Right cardiac atrium (tissue), 5 donors: ENCODE results near the gene THOP1. TPM values are rescaled to one million over a fixed set of nuclear protein-coding genes. Genes with fewer than 3 reads are reported as not detected.

Source experiments
- ATAC-seq, 2 donors: fragments of 200-7000 bp; cut with Tn5 transposase; one replicate each; pipeline versions ENCODE4 v1.8.0 to v1.9.1; 2020; ENCODE audit warnings: moderate library complexity in 2 of 2, mild to moderate bottlenecking in 1 of 2
- DNase-seq, 3 donors: peaks; one replicate each; pipeline ENCODE4 v3.0.0-alpha.2; 2020
- H3K27ac ChIP-seq: one replicate; pipeline ENCODE4 v1.5.1; 2013; ENCODE audit warnings: mild to moderate bottlenecking, low read length, control low read depth, moderate library complexity
- H3K27me3 ChIP-seq: one replicate; pipeline ENCODE4 v1.6.1; 2013; ENCODE audit not compliant: control insufficient read depth, insufficient read depth
- H3K4me1 ChIP-seq: one replicate; pipeline ENCODE4 v1.6.1; 2013; ENCODE audit warnings: low read length; ENCODE audit not compliant: control insufficient read depth, insufficient read depth
- H3K4me3 ChIP-seq: one replicate; pipeline ENCODE4 v1.5.1; 2013; ENCODE audit warnings: low read length, control low read depth
- H3K9me3 ChIP-seq: one replicate; pipeline ENCODE4 v1.6.1; 2013; ENCODE audit warnings: low read length; ENCODE audit not compliant: control insufficient read depth
- WGBS: extraction: QIAGEN DNeasy Blood & Tissue Kit; methylation state at CpG from one replicate; pipeline ENCODE4 v1.1.7; 2013; 5-methylcytosine and 5-hydroxymethylcytosine counted together
- intact Hi-C, 4 donors: fragments of 100-400 bp; cut with DNase I; formaldehyde crosslinking; loops; one replicate each; pipeline versions ENCODE4 v1.11.0 to v1.14.0; 2022 to 2023
- polyA plus RNA-seq: library from polyadenylated mRNA; stranded (reverse); fragments of 200-250 nt; gene quantifications from one replicate; pipeline ENCODE4 v1.2.3, GENCODE V29; 2013
- total RNA-seq, 4 donors: library from RNA; stranded (reverse); fragmentation: NEBNext Ultra II Directional; extraction: Animal tissue kit (Norgen Biotek cat#: 25700); gene quantifications; one replicate each; pipeline ENCODE4 v1.2.1, GENCODE V29; 2021
- donor health status: healthy with polysubstance abuse.
- donor health status: DM: no; HTN: yes; CAD: no.
- donor health status: DM: no; HTN: no; CAD: no.
- donor health status: DM: no; HTN: yes; CAD: no; lungs with severe emphysema.
- donor health status: DM: yes; HTN: yes; CAD: no.

THOP1 gene
- total and polyA plus RNA-seq, 5 donors: 41.4 to 69.4 (median 57.3) TPM

DNA sequence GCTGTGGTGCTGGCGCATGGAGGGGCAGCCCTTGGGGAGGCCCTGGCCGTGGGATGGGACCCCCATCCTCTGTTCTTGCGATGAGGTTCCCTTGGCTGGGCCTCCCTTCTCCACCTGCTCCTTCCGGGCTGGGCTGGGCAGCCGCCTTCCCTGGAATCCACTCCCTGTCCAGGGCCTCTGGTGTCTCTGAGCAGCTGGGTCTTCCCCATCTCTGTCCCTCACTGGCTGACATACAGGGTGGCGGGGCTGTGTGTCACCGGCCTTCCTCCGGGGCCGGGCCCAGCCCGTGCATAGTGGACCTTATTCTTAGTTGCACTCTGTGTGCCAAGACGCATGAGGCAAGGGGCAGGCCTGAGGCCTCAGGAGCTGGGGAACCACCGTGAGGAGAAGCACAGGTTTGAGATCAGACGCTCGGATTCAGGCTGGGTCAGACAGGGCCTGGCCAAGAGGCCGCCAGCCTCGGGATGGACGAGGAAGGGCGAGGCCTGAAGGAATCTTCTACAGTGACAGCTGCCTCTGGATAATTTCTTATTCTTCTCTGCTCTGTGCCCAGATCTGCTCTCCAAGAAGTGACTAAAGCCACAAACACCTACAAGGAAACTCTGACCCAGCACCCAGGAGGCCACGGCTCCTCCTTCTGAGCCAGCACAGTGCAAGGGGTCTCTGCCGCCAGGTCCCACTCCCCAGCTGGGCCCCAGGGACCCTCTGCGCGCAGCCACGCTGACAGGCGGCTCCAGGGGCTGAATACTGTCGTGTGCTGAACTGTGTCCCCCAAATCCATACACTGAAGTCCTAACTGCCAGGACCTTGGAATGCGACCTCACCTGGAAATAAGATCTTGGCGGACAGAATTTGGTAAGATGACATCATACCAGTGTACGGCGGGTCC is 13.3 kb upstream of the THOP1 start:
- intact Hi-C loops: no loop called here
- no peaks in the 10 kb centered on the region for H3K9me3 ChIP-seq
- DNase-seq (peak in 1 of 3 donors; percentile 55), ATAC-seq (no peak)
- H3K27ac ChIP-seq: peak overlapping the region; percentile 26
- no peak overlapping the region for H3K4me3 ChIP-seq
- H3K4me1 ChIP-seq: peaks cover 17% of the 10 kb centered on the region
- no peaks in the 10 kb centered on the region for H3K27me3 ChIP-seq
- 69% methylated on average over 29 of the region's 29 CpGs for WGBS

DNA sequence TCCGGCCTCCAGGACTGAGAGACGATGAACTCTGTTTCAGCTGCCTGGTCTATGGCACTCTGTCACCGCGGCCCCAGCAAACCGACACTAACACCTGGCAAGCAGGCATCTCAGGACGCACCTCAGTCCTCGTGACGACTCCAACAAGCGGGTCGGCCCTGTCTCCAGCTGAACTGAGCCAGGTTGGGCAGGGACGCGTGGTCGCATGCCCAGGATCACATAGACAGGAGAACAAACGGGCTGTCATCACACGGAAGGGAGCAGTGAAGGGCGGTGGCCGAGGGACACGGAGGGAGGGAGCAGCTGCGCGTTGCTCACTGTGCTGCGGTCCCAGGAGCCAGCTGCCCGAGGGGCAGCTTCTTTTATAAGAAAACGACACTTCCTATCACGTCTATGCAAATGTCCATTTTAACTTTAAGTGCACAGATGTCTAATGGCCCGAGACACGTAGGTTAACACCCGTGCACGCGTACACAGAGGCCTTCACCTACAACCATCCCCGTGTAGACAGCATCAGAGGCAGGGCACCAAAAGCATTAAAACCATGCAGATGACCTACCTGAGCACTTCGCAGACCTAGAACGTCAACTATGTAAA is 11.1 kb upstream of the THOP1 start:
- Histone ChIP-seq H3K4me3 (no peak overlapping the region), H3K27me3 (no peaks in the 10 kb centered on the region), H3K27ac (peak overlapping the region; percentile 26), H3K4me1 (peaks cover 16% of the 10 kb centered on the region), H3K9me3 (no peaks in the 10 kb centered on the region)
- ATAC-seq (peak in 1 of 2 donors; percentile 22), DNase-seq (peak in 1 of 3 donors; percentile 61)
- WGBS: 75% methylated on average over 32 of the region's 32 CpGs
- intact Hi-C loops: no loop called here

DNA sequence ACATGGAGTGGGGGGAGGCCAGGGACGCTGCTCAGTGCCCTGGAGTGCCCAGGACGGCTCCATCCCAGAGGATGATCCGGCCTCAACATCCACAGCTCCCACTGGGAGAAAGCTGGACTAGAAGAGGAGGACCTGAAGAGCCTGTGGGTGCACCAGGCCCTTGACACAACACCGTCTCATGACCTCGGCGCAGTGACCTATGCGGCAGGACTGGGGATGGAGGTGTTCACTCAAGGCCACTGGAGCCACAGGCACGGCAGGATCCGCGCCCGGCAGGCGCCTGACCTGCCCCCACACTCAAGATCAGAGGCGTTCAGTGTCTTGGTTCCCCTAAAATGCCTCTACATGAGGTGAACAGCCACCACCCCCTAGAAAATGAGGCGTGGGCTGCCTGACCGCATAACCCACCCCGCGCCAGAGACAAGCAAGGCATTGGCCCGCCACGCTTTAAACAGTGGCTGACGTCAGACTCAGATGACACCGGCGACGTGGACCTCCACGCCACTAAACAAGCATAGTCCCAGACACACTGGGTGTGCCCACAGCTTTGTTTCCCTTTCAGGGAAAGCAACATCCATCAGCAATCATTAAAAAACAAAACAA is 10.2 kb upstream of the THOP1 start:
- Histone ChIP-seq H3K4me1 (peaks cover 15% of the 10 kb centered on the region), H3K4me3 (peak overlapping the region; percentile 0), H3K27me3 (no peaks in the 10 kb centered on the region), H3K9me3 (no peaks in the 10 kb centered on the region), H3K27ac (peak overlapping the region; percentile 85)
- intact Hi-C loops: no loop called here
- DNase-seq (peak in 2 of 3 donors; percentile 44 to 63), ATAC-seq (no peak)
- WGBS: 65% methylated on average over 24 of the region's 24 CpGs

DNA sequence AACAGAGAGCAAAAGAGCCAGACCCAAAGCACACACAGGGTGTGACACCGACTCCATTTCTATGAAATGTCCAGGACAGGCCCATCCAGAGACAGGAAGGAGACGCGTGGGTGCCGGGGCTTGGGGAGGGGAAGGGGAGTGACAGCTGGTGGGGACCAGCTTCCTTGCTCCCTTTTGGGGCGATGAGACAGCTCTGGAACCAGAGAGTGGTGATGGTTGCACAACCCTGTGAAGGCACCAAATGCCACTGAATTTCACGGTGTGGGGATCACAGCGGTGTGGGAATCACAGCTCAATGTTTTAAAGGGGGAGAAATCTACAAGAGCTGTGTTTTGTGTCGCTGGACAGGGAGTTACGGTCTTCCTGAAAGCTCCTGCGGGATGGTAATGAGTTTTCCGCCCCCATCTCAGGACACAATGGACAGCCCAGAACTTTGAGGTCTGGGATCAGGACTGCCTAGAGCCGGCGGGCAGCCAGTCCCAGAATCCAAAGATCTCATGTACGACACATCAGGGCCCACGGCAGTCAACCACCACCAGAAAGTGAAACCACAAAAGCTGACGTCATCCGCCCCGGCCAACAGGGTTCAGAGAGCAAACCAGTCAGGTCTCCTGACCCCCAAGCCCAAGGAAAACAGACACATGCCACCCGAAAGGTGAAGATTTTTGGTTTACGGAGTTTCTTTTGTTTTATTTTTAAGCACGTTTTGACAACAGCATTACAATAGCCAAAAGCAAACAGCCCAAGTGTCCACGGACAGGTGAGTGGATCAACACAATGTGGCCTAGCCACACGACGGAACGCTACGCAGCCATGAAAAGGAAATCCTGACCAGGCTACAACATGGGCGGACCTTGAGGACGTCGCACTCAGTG is 9.5 kb upstream of the THOP1 start:
- Histone ChIP-seq H3K4me3 (peak overlapping the region; percentile 0), H3K27me3 (no peaks in the 10 kb centered on the region), H3K27ac (peak overlapping the region; percentile 85), H3K9me3 (no peaks in the 10 kb centered on the region), H3K4me1 (peaks cover 12% of the 10 kb centered on the region)
- intact Hi-C loops: no loop called here
- DNase-seq (peak; percentile 60 to 87 (median 85)), ATAC-seq (peak; percentile 26 to 78)
- WGBS: 58% methylated on average over 29 of the region's 29 CpGs

DNA sequence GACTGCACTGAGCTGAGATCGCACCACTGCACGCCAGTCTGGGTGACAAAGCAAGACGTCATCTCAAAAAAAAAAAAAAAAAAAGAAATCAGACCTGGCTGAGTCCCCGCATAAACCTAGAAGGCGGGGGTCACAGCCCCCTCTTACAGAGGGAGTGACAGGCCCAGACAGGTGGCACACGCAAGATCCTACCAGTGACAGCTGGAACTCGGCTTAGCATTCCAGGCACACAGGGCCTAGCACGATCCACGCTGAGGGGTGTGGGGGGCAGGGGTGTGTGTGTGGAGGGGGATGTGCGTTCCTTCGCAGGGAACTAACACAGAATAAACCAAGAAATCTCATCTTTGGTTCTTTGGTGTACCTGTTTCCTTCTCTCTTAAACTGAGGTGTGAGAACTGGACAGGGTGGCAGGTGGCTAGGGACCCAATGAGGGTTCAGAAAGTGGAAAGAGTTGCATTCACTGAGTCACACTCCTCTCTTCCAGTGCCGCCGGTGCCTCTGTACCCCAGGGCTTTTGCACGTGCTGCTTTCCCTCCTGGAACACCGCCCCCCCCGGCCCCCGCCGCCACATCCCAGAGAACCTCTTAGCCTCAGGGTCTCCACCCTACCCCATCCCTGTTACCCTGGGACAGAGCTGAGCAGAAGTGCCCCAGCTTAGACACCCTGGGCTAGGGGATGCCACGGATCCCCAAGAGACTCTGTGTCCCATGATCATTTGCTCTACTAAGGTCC is 7.2 kb upstream of the THOP1 start:
- DNase-seq (peak in 2 of 3 donors; percentile 23 to 59), ATAC-seq (no peak)
- 91% methylated on average over 19 of the region's 19 CpGs for WGBS
- Histone ChIP-seq H3K27ac (no peak overlapping the region), H3K4me1 (peaks cover 12% of the 10 kb centered on the region), H3K9me3 (no peaks in the 10 kb centered on the region), H3K27me3 (no peaks in the 10 kb centered on the region), H3K4me3 (no peak overlapping the region)
- intact Hi-C loops: no loop called here

DNA sequence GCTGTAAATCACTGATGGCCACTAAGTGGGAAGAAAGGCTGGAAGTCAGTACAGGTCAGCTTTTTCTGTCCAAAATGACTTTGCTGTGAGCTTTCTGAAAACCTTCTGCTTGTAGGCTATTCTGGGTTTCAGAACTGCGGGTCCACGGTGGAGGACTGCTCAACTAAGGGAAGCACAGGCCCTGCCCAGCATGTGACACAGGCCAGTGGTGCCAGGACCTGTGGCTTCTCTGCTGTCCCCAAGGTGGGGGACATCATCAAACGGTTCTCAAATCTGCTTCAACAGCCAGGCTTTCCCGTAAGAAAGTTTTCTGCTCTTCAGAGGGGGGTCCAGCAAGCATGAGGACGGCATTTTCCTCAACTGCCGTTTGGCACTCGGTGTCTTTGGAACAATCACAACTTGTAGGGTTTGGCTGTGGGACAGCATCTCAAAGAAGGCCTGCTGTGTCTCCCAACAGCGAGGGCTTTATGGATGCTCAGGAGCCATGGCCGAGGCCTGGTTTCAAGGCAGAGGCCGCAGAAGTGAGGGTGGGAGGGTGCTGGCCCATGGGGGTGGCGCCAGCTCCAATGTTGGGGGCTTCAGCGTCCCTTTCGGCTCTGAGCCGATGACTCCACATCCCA is 6.1 kb upstream of the THOP1 start:
- ATAC-seq: no peak
- WGBS: 63% methylated on average over 14 of the region's 14 CpGs
- no peak overlapping the region for H3K4me3 ChIP-seq
- intact Hi-C loops: no loop called here
- H3K4me1 ChIP-seq: peaks cover 9% of the 10 kb centered on the region
- no peaks in the 10 kb centered on the region for H3K27me3 ChIP-seq
- no peaks in the 10 kb centered on the region for H3K9me3 ChIP-seq
- DNase-seq: peak in 2 of 3 donors; percentile 43 to 51
- H3K27ac ChIP-seq: peak overlapping the region; percentile 9

DNA sequence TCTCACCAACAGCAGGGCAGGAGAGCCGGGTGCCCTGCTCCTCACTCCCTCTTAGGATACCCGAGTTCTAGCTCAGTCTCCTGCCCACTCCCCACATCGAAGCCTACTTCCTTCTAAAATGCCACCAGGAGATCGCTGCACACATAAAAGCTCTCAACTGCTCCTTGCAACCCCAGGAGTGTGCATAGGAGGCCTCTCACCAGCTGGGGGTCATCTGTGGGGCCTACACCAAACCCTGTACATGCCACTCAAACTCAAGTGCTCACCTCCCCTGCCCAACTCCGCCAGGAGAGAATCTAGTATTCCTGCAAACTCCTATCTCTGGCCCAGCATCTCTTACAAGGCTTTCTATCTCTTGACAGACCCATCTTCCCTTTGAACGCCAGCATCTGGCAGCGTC is 5.0 kb upstream of the THOP1 start:
- Histone ChIP-seq H3K4me3 (no peak overlapping the region), H3K27ac (no peak overlapping the region), H3K4me1 (peaks cover 2% of the 10 kb centered on the region), H3K9me3 (no peaks in the 10 kb centered on the region), H3K27me3 (no peaks in the 10 kb centered on the region)
- peak in 1 of 3 donors; percentile 9 for DNase-seq
- 86% methylated on average over 7 of the region's 7 CpGs for WGBS
- no peak for ATAC-seq
- intact Hi-C loops: no loop called here

DNA sequence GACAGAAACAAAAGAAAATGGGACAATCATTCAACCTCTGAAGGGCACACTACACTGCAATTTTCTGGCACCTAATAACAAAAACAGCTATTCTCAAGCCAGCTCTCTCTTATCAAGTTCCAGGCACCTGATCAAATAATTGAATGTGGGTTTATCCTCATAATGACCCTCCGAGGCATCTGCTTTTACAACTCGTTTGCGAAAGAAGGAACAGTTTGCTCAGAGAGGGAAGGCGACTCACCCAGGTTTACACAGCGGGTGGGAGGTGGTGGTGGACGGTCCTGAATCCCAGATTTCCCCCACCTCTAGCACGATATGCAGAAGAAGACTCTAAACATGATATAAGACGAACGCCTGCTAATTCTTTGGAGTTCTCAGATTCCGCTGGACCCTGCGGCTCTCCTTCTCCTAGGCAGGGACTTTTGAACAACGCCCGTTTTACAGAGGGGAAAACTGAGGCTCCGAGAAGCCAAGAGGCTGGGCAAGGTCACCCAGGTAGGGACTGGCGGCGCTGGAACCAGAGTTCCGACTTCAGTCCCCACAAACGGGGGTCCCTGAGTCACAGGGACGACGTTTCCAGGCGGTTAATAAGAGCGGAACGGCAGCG is 2.9 kb upstream of the THOP1 start:
- Histone ChIP-seq H3K4me3 (peak overlapping the region; percentile 92), H3K27ac (peak overlapping the region; percentile 79), H3K4me1 (peaks cover 5% of the 10 kb centered on the region), H3K27me3 (no peaks in the 10 kb centered on the region), H3K9me3 (no peaks in the 10 kb centered on the region)
- no peak for ATAC-seq
- intact Hi-C loops: no loop called here
- WGBS: 2% methylated on average over 24 of the region's 24 CpGs
- DNase-seq: no peak

DNA sequence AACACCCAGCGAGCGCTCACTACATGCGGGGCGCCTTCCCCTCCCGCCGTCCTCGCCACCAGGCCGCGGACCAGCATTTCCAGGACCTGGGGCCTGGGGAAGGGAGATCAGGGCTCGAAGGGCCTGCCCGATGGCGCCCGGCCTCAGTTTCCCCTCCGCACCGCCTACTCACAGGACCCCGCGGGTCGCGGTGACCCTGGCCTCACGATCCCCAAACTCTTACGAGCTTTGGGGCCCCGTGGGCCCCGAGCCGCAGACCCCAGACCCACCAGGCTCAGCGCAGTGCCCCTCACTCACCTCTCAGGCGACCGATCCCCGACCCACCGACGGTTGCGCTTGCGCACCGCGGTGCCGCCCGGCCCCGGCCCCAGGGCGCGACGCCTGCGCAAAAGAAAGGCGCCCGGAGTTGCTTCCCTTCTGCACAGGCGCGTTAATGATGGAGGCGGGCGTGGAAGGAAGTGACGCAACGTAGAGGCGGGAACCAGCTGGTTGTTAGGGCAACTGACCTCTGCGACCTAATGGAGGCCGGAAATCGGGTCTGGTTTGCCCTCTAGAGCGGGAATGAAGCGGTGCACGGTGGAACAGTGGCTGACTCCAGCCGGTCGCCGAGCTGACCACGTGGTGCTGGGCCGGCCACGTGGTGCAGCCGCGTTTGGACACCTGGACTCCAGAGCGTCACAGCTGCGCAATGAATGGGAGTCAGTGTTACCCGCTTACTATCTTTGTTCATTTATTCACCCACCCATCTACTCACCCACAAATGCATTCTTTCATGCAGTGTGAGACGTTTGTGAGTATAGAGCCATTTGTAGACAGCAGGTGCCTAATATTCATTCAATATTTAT is 2.1 kb upstream of the THOP1 start, which contains the start of gene SGTA:
TSS of gene SGTA (minus strand) at position 338 of the 845 bp plus-strand sequence. CDS start 14,205 bp downstream, outside the sequence.
- Histone ChIP-seq H3K4me1 (peaks cover 5% of the 10 kb centered on the region), H3K4me3 (peak within 1 kb of the TSS; percentile 92), H3K9me3 (no peaks in the 10 kb centered on the region), H3K27ac (peak within 1 kb of the TSS; percentile 79), H3K27me3 (no peaks in the 10 kb centered on the region)
- under 1% methylated on average over 68 of the region's 68 CpGs for WGBS
- DNase-seq (peak; percentile 98 to 99 (median 98)), ATAC-seq (peak; percentile 91 to 93)
- intact Hi-C loops: no loop called here
